Fibroblast of lung (primary cell): ENCODE data around the gene ANO2. TPM values are rescaled to one million over a fixed set of nuclear protein-coding genes. Genes with fewer than 3 reads are reported as not detected.

Experiments
- DNase-seq, 2 donors: peaks; one replicate each; pipeline versions ENCODE4 v3.0.0 to v3.0.0-alpha.2; 2010; ENCODE audit warnings: low read depth in 2 of 2
- H2AFZ ChIP-seq: 2 replicates; pipeline ENCODE4 v1.5.1; 2012; ENCODE audit warnings: low read length, control low read depth, inconsistent platforms
- H3K27ac ChIP-seq: 2 replicates; pipeline ENCODE4 v1.5.1; 2011; ENCODE audit warnings: low read length, control low read depth; ENCODE audit not compliant: insufficient read depth
- H3K27me3 ChIP-seq: 2 replicates; pipeline ENCODE4 v1.5.1; 2011; ENCODE audit warnings: mild to moderate bottlenecking, low read length; ENCODE audit not compliant: control insufficient read depth, insufficient read depth
- H3K36me3 ChIP-seq: 2 replicates; pipeline ENCODE4 v1.5.1; 2011; ENCODE audit warnings: low read length; ENCODE audit not compliant: control insufficient read depth, insufficient read depth
- H3K4me1 ChIP-seq: 2 replicates; pipeline ENCODE4 v1.5.1; 2011; ENCODE audit warnings: low read length; ENCODE audit not compliant: control insufficient read depth, insufficient read depth; ENCODE audit errors: extremely low read depth
- H3K4me2 ChIP-seq: 2 replicates; pipeline ENCODE4 v1.5.1; 2011; ENCODE audit warnings: low read length, control low read depth; ENCODE audit not compliant: insufficient read depth; ENCODE audit errors: extremely low read depth
- H3K4me3 ChIP-seq, 4 experiments: fragments of 200-600 bp in 1 of 4; sonication (generic) in 1 of 4; replicated peaks in 1 of 4; 2 replicates each; pipeline ENCODE4 v1.5.1; 2011 to 2016; ENCODE audit warnings: low read length in 4 of 4, low read depth in 3 of 4, mild to moderate bottlenecking in 3 of 4, control low read depth in 2 of 4, inconsistent platforms in 1 of 4, mixed read lengths in 1 of 4; ENCODE audit not compliant: insufficient read depth in 1 of 4; ENCODE audit errors: control extremely low read depth in 1 of 4
- H3K79me2 ChIP-seq: 2 replicates; pipeline ENCODE4 v1.5.1; 2012; ENCODE audit warnings: mild to moderate bottlenecking, low read length, inconsistent platforms; ENCODE audit not compliant: control insufficient read depth, insufficient read depth
- H3K9ac ChIP-seq: 2 replicates; pipeline ENCODE4 v1.5.1; 2011; ENCODE audit warnings: mild to moderate bottlenecking, low read length, control low read depth; ENCODE audit not compliant: insufficient read depth
- H3K9me3 ChIP-seq: 2 replicates; pipeline ENCODE4 v1.5.1; 2012; ENCODE audit warnings: low read depth, low read length; ENCODE audit not compliant: control insufficient read depth, insufficient read depth
- H4K20me1 ChIP-seq: 2 replicates; pipeline ENCODE4 v1.5.1; 2011; ENCODE audit warnings: low read length; ENCODE audit not compliant: control insufficient read depth, insufficient read depth; ENCODE audit errors: extremely low read depth
- EZH2 ChIP-seq: IDR thresholded peaks from 2 replicates; pipeline ENCODE4 v1.5.1; 2012; ENCODE audit warnings: low read length, control low read depth, mild to moderate bottlenecking; ENCODE audit errors: missing control alignments
- polyA plus RNA-seq, 2 donors: library from polyadenylated mRNA; depleted of rRNA in 1 of 2; stranded (reverse) in 1 of 2; unstranded in 1 of 2; fragments of >200 nt; gene quantifications; 2 replicates each; pipeline ENCODE4 v1.2.1, GENCODE V29; 2011 to 2012; ENCODE audit warnings: missing spikeins in 1 of 2
- total RNA-seq: library from RNA; depleted of rRNA; stranded (reverse); fragments of >200 nt; gene quantifications from 2 replicates; pipeline ENCODE4 v1.2.1, GENCODE V29; 2014
- TF ChIP-seq, protein P1 (sequence below), 2 donors: IDR thresholded peaks in 1 of 2; conservative IDR thresholded peaks in 1 of 2; 1 replicate in 1 of 2; 2 replicates in 1 of 2; pipeline ENCODE4 v1.5.1; 2011 to 2012; ENCODE audit warnings: low read length in 2 of 2, control low read depth in 1 of 2, inconsistent platforms in 1 of 2, low read depth in 1 of 2, mild to moderate bottlenecking in 1 of 2

Gene ANO2
- total and polyA plus RNA-seq, 2 donors (not counting 1 experiment from before 2014, with no cell fraction given): 0.15 to 0.17 TPM

GRCh38 chr12:5910790-5911548 lies 34.1 kb downstream of the ANO2 start:
- DNase-seq: no peak
- H3K27ac ChIP-seq: no peak overlapping the region
- no peak overlapping the region for H3K4me2 ChIP-seq
- no peaks in the 10 kb centered on the region for H4K20me1 ChIP-seq
- no peak overlapping the region for H3K4me3 ChIP-seq
- peaks cover 3% of the 10 kb centered on the region for H3K27me3 ChIP-seq
- TF ChIP-seq, protein P1, sequence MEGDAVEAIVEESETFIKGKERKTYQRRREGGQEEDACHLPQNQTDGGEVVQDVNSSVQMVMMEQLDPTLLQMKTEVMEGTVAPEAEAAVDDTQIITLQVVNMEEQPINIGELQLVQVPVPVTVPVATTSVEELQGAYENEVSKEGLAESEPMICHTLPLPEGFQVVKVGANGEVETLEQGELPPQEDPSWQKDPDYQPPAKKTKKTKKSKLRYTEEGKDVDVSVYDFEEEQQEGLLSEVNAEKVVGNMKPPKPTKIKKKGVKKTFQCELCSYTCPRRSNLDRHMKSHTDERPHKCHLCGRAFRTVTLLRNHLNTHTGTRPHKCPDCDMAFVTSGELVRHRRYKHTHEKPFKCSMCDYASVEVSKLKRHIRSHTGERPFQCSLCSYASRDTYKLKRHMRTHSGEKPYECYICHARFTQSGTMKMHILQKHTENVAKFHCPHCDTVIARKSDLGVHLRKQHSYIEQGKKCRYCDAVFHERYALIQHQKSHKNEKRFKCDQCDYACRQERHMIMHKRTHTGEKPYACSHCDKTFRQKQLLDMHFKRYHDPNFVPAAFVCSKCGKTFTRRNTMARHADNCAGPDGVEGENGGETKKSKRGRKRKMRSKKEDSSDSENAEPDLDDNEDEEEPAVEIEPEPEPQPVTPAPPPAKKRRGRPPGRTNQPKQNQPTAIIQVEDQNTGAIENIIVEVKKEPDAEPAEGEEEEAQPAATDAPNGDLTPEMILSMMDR (conservative IDR thresholded peaks at IDR 0.05 in 1 of 2, IDR thresholded peaks at IDR 0.05 in 1 of 2; ENCODE audit: low read depth in 1 of 2, low read length in 2 of 2): no peak
- no peak for TF ChIP-seq EZH2
- no peaks in the 10 kb centered on the region for H3K4me1 ChIP-seq
- H3K36me3 ChIP-seq: no peaks in the 10 kb centered on the region
- H3K79me2 ChIP-seq: no peaks in the 10 kb centered on the region
- H3K9me3 ChIP-seq: no peaks in the 10 kb centered on the region
- no peak overlapping the region for H3K9ac ChIP-seq
- H2AFZ ChIP-seq: no peak overlapping the region

DNA sequence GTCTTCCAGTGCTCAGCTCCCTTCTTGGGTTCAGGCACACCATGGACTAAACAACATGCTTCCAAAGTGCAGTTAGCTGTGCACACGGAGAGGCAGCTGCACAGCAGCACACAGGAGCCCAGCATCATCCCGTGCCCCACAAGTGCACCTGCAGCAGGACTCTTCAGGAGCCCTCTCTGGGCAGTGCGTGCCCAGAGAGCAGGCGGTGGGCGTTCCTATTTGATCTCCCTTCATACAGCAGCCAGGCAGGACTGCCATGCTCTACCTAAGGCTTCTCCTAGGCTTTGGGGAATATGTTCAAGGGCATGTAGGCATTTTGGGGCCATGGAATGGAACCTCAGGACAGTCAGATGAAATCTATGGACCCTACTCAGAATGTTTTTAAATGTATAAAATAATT lies 35.5 kb downstream of the ANO2 start:
- Histone ChIP-seq H3K79me2 (no peaks in the 10 kb centered on the region), H4K20me1 (no peaks in the 10 kb centered on the region), H3K4me3 (no peak overlapping the region), H2AFZ (no peak overlapping the region), H3K27me3 (peaks cover 3% of the 10 kb centered on the region), H3K9me3 (no peaks in the 10 kb centered on the region), H3K4me2 (no peak overlapping the region), H3K36me3 (no peaks in the 10 kb centered on the region), H3K27ac (no peak overlapping the region), H3K4me1 (no peaks in the 10 kb centered on the region), H3K9ac (no peak overlapping the region)
- no peak for TF ChIP-seq EZH2
- TF ChIP-seq, protein P1 (conservative IDR thresholded peaks at IDR 0.05 in 1 of 2, IDR thresholded peaks at IDR 0.05 in 1 of 2; ENCODE audit: low read depth in 1 of 2, low read length in 2 of 2): no peak
- no peak for DNase-seq

DNA sequence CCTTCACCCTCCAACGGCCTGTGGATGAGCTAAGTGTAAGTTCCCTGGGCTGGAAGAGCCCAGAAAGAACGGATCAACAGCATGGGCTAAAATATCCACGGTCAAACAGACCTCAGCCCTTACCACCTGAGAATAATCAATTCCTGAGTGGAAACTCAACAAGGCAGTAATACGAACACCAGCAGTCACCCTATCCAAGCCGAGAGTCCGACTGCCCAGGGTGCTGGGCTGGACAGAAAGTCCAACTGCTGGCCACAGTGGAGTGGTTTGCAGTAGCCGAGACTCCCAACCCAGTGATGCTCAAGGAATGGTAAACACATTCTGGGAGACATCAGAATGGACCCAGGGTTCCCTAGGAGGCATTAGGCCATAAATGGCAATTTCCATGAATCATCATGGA lies 36.8 kb downstream of the ANO2 start:
- peaks cover 3% of the 10 kb centered on the region for H3K27me3 ChIP-seq
- H3K4me3 ChIP-seq: no peak overlapping the region
- no peaks in the 10 kb centered on the region for H3K79me2 ChIP-seq
- no peak for DNase-seq
- no peaks in the 10 kb centered on the region for H4K20me1 ChIP-seq
- no peak overlapping the region for H2AFZ ChIP-seq
- no peaks in the 10 kb centered on the region for H3K36me3 ChIP-seq
- H3K27ac ChIP-seq: no peak overlapping the region
- no peaks in the 10 kb centered on the region for H3K4me1 ChIP-seq
- no peaks in the 10 kb centered on the region for H3K9me3 ChIP-seq
- H3K9ac ChIP-seq: no peak overlapping the region
- no peak overlapping the region for H3K4me2 ChIP-seq
- TF ChIP-seq, protein P1 (conservative IDR thresholded peaks at IDR 0.05 in 1 of 2, IDR thresholded peaks at IDR 0.05 in 1 of 2; ENCODE audit: low read depth in 1 of 2, low read length in 2 of 2): no peak
- TF ChIP-seq EZH2: no peak
